HepG2 (cell line): ENCODE measurements around the gene MTA3. TPM values are rescaled to one million over a fixed set of nuclear protein-coding genes. Genes with fewer than 3 reads are reported as not detected.
A peak's percentile ranks its signal among the peaks of the same experiment; 100 is the strongest.

Experiments used
- AHDC1 ChIP-seq: sonication (generic); formaldehyde crosslinking; IDR thresholded peaks from 2 replicates; pipeline ENCODE4 v1.5.1; 2020; ENCODE audit warnings: mild to moderate bottlenecking, missing genetic modification reagents, borderline replicate concordance
- AKAP8 ChIP-seq: sonication (generic); formaldehyde crosslinking; IDR thresholded peaks from 2 replicates; pipeline ENCODE4 v1.5.1; 2020; ENCODE audit warnings: mild to moderate bottlenecking, missing genetic modification reagents
- ARHGAP35 ChIP-seq: sonication (generic); formaldehyde crosslinking; IDR thresholded peaks from 2 replicates; pipeline ENCODE4 v1.9.0; 2022; ENCODE audit warnings: mild to moderate bottlenecking, inconsistent platforms, moderate library complexity, missing genetic modification reagents, borderline replicate concordance
- ARNT2 ChIP-seq: sonication (generic); formaldehyde crosslinking; IDR thresholded peaks from 2 replicates; pipeline ENCODE4 v1.8.0; 2022; ENCODE audit warnings: mild to moderate bottlenecking, low read depth, missing genetic modification reagents, moderate library complexity
- CEBPZ ChIP-seq: IDR thresholded peaks from 2 replicates; pipeline ENCODE4 v1.6.1; 2012; ENCODE audit warnings: low read length, improper control_type of control experiment
- GATAD1 ChIP-seq: IDR thresholded peaks from 2 replicates; pipeline ENCODE4 v1.6.1; 2016; ENCODE audit warnings: missing genetic modification reagents, missing compliant biosample characterization
- JUNB ChIP-seq: sonication (generic); formaldehyde crosslinking; IDR thresholded peaks from 2 replicates; pipeline ENCODE4 v1.8.0; 2022; ENCODE audit warnings: missing genetic modification reagents, mild to moderate bottlenecking, borderline replicate concordance
- MED13 ChIP-seq: sonication (generic); formaldehyde crosslinking; IDR thresholded peaks from 2 replicates; pipeline ENCODE4 v1.5.0; 2020; ENCODE audit warnings: missing genetic modification reagents
- NR0B2 ChIP-seq: sonication (generic); formaldehyde crosslinking; IDR thresholded peaks from 2 replicates; pipeline ENCODE4 v1.4.0; 2020; ENCODE audit warnings: mild to moderate bottlenecking, missing genetic modification reagents
- SNAI1 ChIP-seq: sonication (generic); formaldehyde crosslinking; IDR thresholded peaks from 2 replicates; pipeline ENCODE4 v1.5.0; 2020; ENCODE audit warnings: mild to moderate bottlenecking, missing genetic modification reagents, borderline replicate concordance
- SRSF4 ChIP-seq: fragments of 200-400 bp; formaldehyde crosslinking; IDR thresholded peaks from one replicate; pipeline ENCODE4 v1.6.1; 2018; ENCODE audit warnings: mild to moderate bottlenecking, low read depth, low read length, moderate library complexity; ENCODE audit not compliant: poor library complexity, severe bottlenecking
- TAF1 ChIP-seq: sonication (generic); formaldehyde crosslinking; IDR thresholded peaks from 2 replicates; pipeline ENCODE4 v1.4.0; 2020; ENCODE audit warnings: missing genetic modification reagents
- ZEB1 ChIP-seq: IDR thresholded peaks from 2 replicates; pipeline ENCODE4 v1.6.1; 2012; ENCODE audit warnings: mild to moderate bottlenecking, low read depth, inconsistent platforms; ENCODE audit not compliant: insufficient replicate concordance
- ZFP90 ChIP-seq: sonication (generic); formaldehyde crosslinking; IDR thresholded peaks from 2 replicates; pipeline ENCODE4 v1.8.0; 2022; ENCODE audit warnings: missing genetic modification reagents, mild to moderate bottlenecking, inconsistent platforms, borderline replicate concordance
- ZNF883 ChIP-seq: sonication (generic); formaldehyde crosslinking; IDR thresholded peaks from 2 replicates; pipeline ENCODE4 v1.5.1; 2020; ENCODE audit warnings: mild to moderate bottlenecking, missing genetic modification reagents; ENCODE audit errors: not compliant biosample characterization
- polyA plus RNA-seq, 8 experiments: library from polyadenylated mRNA; depleted of rRNA in 3 of 8; stranded (reverse) in 7 of 8; unstranded in 1 of 8; fragments of >200 nt; fragmentation: Illumina TruSeq in 4 of 8; extraction: Trizol in 4 of 8; gene quantifications; 2 replicates each; pipeline versions ENCODE4 v1.2.1 to v1.2.3, GENCODE V29; 2011 to 2016; ENCODE audit warnings: low read depth in 4 of 8, missing spikeins in 1 of 8, mixed read lengths in 1 of 8; ENCODE audit not compliant: insufficient read depth in 1 of 8
- total RNA-seq, 5 experiments: library from RNA; depleted of rRNA; stranded (reverse); fragments of >200 nt; fragmentation: Illumina TruSeq; extraction: Trizol; gene quantifications; 2 replicates each; pipeline ENCODE4 v1.2.3, GENCODE V29; 2016; ENCODE audit warnings: low read depth in 1 of 5
- TF ChIP-seq, protein P1 (sequence below): sonication (generic); formaldehyde crosslinking; IDR thresholded peaks from 2 replicates; pipeline ENCODE4 v1.4.0; 2020; ENCODE audit warnings: mild to moderate bottlenecking, missing genetic modification reagents
- TF ChIP-seq, protein P2 (sequence below): sonication (generic); formaldehyde crosslinking; IDR thresholded peaks from 2 replicates; pipeline ENCODE4 v1.9.0; 2021; ENCODE audit warnings: missing genetic modification reagents, borderline replicate concordance

Gene MTA3
- total and polyA plus RNA-seq, 2 of the 13 experiments (the other 11 are each of a cell fraction or from before 2014, with no cell fraction given), result 48.8 to 77.8 TPM

- TF ChIP-seq, protein P1, sequence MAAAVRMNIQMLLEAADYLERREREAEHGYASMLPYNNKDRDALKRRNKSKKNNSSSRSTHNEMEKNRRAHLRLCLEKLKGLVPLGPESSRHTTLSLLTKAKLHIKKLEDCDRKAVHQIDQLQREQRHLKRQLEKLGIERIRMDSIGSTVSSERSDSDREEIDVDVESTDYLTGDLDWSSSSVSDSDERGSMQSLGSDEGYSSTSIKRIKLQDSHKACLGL (CRISPR knock-in tag), result no peak
- TF ChIP-seq ARNT2 (CRISPR knock-in tag) (no peak), AHDC1 (CRISPR knock-in tag) (no peak; the same call in 1 of the 2 replicates), NR0B2 (CRISPR knock-in tag) (no peak), MED13 (CRISPR knock-in tag) (no peak), SRSF4 (no peak), GATAD1 (CRISPR knock-in tag) (no peak), ZEB1 (peak; percentile 59), JUNB (CRISPR knock-in tag) (no peak), ZFP90 (no peak), ARHGAP35 (CRISPR knock-in tag) (no peak; the same call in 1 of the 2 replicates), TAF1 (CRISPR knock-in tag) (no peak), CEBPZ (no peak), ZNF883 (CRISPR knock-in tag) (no peak), SNAI1 (CRISPR knock-in tag) (no peak), AKAP8 (CRISPR knock-in tag) (no peak)
- TF ChIP-seq, protein P2, sequence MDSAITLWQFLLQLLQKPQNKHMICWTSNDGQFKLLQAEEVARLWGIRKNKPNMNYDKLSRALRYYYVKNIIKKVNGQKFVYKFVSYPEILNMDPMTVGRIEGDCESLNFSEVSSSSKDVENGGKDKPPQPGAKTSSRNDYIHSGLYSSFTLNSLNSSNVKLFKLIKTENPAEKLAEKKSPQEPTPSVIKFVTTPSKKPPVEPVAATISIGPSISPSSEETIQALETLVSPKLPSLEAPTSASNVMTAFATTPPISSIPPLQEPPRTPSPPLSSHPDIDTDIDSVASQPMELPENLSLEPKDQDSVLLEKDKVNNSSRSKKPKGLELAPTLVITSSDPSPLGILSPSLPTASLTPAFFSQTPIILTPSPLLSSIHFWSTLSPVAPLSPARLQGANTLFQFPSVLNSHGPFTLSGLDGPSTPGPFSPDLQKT, result no peak
Observed at GRCh38 chr2:42787788-42788477, 219.5 kb downstream of the MTA3 start (continued).
